Subcutaneous adipose tissue (tissue), 4 donors: ENCODE results near the gene IGSF21. TPM values are rescaled to one million over a fixed set of nuclear protein-coding genes. Genes with fewer than 3 reads are reported as not detected.

Source experiments
- total RNA-seq, 4 donors: library from RNA; depleted of rRNA; stranded (reverse); fragments of >200 nt; gene quantifications; one replicate each; pipeline ENCODE4 v1.1.0, GENCODE V29; 2016
- TF ChIP-seq, protein P1 (sequence below): fragments of 450-650 bp; IDR thresholded peaks from one replicate; pipeline ENCODE4 v1.5.1; 2016; ENCODE audit warnings: low read depth, mild to moderate bottlenecking, control low read depth, antibody characterized with exemption, moderate library complexity

Gene IGSF21
- total RNA-seq, 4 donors from 2014 or later, result 0.98 to 12.6 (median 4.4) TPM; not detected in 1

DNA sequence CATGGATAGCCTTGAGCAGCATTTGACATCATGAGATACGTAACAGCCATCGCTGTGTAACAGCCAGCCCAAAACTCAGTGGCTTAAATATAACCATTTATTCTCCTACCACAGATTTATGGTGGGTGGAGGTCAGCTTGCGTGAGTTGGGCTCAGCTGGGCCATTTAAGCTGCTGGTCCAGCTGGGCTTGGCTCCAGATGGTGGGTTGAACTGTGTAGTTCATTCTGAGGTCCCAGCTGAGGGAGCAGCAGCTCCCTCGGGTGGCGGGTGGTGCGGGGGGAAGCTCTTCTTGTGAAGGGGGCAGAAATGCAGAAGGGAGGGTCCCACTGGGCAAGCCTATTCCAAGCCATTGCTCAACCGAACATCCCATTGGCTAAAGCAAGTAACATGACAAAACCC, 75.9 kb downstream of the IGSF21 start:
- TF ChIP-seq, protein P1, sequence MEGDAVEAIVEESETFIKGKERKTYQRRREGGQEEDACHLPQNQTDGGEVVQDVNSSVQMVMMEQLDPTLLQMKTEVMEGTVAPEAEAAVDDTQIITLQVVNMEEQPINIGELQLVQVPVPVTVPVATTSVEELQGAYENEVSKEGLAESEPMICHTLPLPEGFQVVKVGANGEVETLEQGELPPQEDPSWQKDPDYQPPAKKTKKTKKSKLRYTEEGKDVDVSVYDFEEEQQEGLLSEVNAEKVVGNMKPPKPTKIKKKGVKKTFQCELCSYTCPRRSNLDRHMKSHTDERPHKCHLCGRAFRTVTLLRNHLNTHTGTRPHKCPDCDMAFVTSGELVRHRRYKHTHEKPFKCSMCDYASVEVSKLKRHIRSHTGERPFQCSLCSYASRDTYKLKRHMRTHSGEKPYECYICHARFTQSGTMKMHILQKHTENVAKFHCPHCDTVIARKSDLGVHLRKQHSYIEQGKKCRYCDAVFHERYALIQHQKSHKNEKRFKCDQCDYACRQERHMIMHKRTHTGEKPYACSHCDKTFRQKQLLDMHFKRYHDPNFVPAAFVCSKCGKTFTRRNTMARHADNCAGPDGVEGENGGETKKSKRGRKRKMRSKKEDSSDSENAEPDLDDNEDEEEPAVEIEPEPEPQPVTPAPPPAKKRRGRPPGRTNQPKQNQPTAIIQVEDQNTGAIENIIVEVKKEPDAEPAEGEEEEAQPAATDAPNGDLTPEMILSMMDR, result no peak

DNA sequence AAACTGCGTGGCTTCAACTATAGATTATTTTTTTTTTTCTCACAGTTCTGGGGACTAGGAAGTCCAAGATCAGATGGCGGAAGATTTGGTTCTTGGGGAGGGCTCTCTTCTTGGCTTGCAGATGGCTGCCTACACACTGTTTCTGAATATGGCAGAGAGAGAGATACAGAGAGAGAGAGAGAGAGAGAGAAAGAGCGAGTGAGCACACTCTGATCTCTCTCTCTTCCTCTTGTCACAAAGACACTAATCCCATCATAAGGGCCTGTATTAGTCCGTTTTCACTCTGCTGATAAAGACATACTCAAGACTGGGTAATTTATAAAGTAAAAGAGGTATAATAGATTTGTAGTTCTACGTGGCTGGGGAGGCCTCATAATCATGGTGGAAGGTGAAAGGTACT, 79.5 kb downstream of the IGSF21 start:
- TF ChIP-seq, protein P1, result no peak

DNA sequence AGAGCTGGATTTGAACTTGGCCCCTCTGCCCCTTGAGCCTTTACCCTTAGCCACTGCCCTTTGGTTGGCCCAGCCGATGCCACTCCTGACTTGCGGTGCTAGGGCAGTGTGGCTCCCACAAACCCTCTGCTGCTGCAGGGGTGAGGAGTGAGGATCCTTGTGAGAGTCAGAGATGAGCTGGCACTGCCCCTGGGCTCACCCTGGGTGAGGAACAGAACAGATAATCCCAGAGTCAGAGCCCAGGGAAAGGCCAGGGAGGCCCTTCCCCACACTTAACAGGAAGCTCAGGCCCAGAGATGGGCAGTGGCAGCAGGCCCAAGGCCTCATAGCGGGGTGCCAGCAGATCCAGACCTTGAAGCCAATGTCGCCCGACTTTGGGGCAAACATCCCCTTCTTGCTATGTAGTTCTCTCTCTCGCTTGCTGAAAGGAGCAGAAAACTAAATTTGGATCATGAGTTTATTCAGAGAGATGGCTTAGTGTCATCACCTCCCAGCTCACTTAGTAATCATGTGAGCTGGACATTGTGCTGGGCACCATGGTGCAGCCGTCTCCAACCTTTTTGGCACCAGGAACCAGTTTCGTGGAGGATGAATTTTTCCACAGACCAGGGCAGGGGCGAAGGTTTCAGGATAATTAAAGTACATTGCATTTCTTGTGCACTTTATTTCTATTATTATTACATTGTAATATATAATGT, 81.4 kb downstream of the IGSF21 start:
- TF ChIP-seq, protein P1, result no peak

DNA sequence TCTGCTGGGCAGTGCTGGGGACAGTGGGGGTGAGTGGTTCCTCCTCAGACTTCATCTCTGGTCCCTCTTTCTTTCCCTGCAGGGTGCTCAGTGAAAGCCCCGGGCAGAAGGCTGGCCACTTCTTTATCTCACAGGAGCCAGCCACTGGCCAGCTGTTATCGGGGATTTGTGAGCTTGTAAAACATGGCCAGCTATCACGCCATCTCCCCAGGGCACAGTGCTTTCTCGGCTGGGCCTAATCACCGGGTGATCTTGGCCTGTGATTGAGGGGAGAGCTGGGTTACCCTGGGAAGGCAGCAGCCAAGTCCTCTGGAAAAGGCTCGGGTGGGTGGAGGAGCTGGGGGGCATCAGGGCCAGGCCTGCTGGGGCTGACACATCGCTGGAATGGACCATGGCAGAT, 83.0 kb downstream of the IGSF21 start:
- TF ChIP-seq, protein P1, result no peak

DNA sequence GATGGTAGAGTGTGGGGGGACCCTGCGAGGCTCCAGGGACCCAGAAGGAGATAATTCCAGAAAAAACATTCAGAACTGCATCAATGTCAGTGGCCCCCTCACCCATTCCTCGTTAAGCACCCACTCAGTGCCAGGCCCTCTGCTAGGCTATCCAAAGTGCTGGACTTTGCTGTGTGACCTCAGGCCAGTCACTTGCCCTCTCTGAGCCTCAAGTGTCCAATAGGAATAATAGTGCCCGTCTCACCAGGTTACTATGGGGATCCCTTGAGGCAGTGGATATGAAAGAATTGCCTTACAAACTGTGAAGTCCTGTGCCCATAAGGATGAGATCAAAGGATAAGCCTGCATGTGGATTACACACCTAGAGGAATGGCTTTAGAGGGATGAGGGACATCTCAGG, 83.4 kb downstream of the IGSF21 start:
- TF ChIP-seq, protein P1, result no peak

DNA sequence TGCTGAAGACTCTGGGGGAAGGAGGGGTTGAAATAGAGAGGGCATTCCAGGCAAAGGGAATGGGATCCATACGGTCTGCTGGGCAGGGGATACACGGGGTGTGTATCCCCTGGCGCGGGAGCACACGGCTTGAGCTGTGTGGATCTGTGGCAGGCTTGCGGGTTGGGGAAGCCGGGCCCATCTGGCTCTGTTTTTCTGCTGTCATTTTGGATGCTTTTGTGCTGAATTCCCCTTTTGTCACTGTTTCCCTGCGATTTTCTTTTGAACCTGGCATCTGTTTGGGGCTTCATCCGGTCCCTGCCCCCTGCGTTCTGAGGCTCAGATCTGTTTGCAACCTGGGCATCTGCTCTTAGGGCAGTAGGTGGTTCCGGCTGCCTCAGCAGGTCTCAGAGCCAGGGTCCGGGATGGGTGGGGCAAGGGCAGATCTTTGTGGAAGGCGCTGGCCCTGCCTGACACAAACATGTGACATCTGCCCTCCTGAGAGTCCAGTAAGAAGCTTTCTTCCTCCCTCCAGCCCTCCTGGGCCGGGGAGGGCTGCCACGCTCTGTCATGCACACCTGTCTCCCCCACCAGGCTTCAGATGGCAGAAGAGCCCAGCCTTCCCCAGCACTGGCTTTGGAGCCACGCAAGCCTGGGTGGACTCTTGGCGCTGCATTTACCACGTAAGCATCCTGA, 84.0 kb downstream of the IGSF21 start:
- TF ChIP-seq, protein P1, result no peak

DNA sequence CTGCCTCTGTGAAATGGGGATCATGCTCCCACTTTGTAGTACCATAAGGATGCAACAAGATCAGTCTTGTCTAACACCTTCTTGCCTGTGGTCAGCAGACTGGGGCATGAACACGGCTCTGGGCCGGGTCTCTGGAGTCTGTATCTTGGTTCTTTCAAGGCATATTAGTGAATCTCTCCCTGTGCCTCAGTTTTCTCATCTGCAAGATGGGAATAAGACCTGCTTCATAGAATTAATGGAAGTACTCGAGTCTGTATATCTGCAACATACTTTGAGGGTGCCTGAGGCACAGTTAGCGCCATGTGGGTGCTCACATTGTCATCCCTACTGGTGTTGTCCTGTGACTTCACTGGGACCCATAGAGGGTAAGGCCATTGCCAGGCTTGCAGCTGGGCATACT, 84.6 kb downstream of the IGSF21 start:
- TF ChIP-seq, protein P1, result no peak
